ENCODE results near the gene UGT1A8. TPM values are rescaled to one million over a fixed set of nuclear protein-coding genes. Genes with fewer than 3 reads are reported as not detected.

The UGT1A8 gene
- total RNA-seq, 2 experiments from 2014 or later, result not detected

GRCh38 chr2:233674995-233675394, 57.6 kb downstream of the UGT1A8 start:
- CTCF ChIA-PET, result no interaction called here
- no peak overlapping the region for H3K4me3 Mint-ChIP-seq
- no peaks in the 10 kb centered on the region for H3K4me1 Mint-ChIP-seq (ENCODE audit: low read depth)
- no peak for DNase-seq
- intact Hi-C loops (cut with micrococcal nuclease), result no loop called here
- H3K27ac Mint-ChIP-seq, result no peak overlapping the region
- H3K27me3 Mint-ChIP-seq, result peaks cover 23% of the 10 kb centered on the region
- no peaks in the 10 kb centered on the region for H3K9me3 Mint-ChIP-seq
- POLR2A ChIA-PET, result no interaction called here
- H3K36me3 Mint-ChIP-seq, result no peaks in the 10 kb centered on the region

DNA sequence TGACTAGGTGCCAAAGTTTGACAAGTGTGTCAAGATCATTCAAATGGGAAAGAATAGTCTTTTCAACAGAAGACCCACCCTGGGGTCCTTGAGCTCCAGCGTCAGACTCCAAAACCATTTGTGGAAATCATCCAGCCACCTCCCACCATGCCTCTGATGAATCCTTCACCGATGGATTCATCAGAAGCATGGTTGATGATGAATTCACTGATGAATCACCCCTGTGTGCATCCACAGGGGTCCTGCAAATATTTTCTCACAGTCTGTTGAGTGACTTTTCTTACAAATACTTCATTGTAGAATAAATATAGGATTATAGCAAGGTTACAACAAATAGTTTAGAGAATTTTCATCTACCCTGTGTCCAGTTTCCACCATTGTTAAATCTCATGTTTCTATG, 58.6 kb downstream of the UGT1A8 start:
- DNase-seq, result no peak
- Mint-ChIP-seq H3K27ac (no peak overlapping the region), H3K27me3 (peaks cover 14% of the 10 kb centered on the region), H3K9me3 (no peaks in the 10 kb centered on the region), H3K36me3 (no peaks in the 10 kb centered on the region), H3K4me1 (ENCODE audit: low read depth) (no peaks in the 10 kb centered on the region), H3K4me3 (no peak overlapping the region)
- intact Hi-C loops (cut with micrococcal nuclease), result no loop called here
- ChIA-PET POLR2A (no interaction called here), CTCF (no interaction called here)

- Mint-ChIP-seq H3K27me3 (peaks cover 5% of the 10 kb centered on the region), H3K9me3 (no peaks in the 10 kb centered on the region), H3K36me3 (no peaks in the 10 kb centered on the region), H3K4me3 (no peak overlapping the region), H3K27ac (no peak overlapping the region), H3K4me1 (ENCODE audit: low read depth) (no peaks in the 10 kb centered on the region)
- ChIA-PET CTCF (no interaction called here), POLR2A (no interaction called here)
- no peak for DNase-seq
- intact Hi-C loops (cut with micrococcal nuclease), result no loop called here
Measured at GRCh38 chr2:233679196-233679595, 61.8 kb downstream of the UGT1A8 start.

DNA sequence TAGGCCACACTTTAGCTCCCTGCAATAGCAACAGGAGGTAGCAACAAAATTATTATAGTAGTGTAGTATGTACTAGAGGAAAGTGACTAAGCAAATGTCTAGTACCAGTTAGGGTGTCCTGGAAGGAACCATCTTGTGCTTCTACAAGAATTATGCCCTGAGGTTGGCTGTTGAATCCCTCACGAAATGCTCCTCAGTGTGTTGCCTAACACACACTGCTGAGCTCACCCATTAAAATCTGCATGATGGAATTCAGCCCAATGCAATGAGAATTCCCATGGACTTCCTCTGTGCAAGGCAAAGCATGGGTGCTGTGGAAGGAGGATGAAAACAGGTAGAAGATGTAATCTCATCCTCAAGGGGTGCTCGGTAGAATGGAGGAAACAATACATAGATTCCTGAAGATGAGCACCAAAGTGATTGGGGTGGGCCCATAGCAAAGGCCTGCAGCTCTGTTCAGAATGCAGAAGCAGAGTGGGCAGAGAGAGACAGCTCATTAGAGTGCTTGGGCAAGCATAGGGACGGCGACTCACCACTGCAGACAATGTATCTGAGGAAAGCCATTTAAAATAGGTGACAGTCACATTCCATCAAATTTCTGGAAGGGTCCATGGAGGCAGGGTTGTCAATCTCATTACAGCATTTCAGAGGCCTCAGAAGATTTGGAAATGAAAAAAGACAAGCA, 63.1 kb downstream of the UGT1A8 start:
- Mint-ChIP-seq H3K27ac (no peak overlapping the region), H3K4me3 (no peak overlapping the region), H3K4me1 (ENCODE audit: low read depth) (no peaks in the 10 kb centered on the region), H3K27me3 (peaks cover 5% of the 10 kb centered on the region), H3K9me3 (no peaks in the 10 kb centered on the region), H3K36me3 (no peaks in the 10 kb centered on the region)
- intact Hi-C loops (cut with micrococcal nuclease), result no loop called here
- DNase-seq, result no peak
- ChIA-PET CTCF (interaction anchor here (0.8 kb wide), 1 partner anchor 9 kb away, joined by 3 read pairs; the partner anchor contains the start of gene UGT1A9), POLR2A (no interaction called here)

DNA sequence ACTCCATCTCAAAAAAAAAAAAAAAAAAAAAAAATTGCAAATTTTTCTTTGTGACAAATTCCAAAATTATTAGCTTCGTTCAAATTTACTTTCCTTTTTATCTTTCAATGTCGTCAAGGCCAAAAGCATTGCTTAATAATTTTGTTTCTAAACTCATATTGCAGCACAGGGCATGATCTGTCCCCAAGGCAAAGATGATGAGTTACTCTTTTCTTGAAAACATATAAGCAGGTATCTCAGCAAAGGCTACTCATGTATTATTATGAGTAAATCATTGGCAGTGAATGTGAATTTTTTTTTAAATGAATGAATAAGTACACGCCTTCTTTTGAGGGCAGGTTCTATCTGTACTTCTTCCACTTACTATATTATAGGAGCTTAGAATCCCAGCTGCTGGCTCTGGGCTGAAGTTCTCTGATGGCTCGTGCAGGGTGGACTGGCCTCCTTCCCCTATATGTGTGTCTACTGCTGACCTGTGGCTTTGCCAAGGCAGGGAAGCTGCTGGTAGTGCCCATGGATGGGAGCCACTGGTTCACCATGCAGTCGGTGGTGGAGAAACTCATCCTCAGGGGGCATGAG, 64.2 kb downstream of the UGT1A8 start, which contains the start of gene UGT1A7:
Gene UGT1A7 (plus strand): TSS at position 381 of the 579 bp plus-strand sequence. CDS start 37 bp downstream, at position 418.
- Mint-ChIP-seq H3K27me3 (peaks cover 5% of the 10 kb centered on the region), H3K4me1 (ENCODE audit: low read depth) (no peaks in the 10 kb centered on the region), H3K9me3 (no peaks in the 10 kb centered on the region), H3K27ac (no peak within 1 kb of the TSS), H3K4me3 (no peak within 1 kb of the TSS), H3K36me3 (no peaks in the 10 kb centered on the region)
- intact Hi-C loops (cut with micrococcal nuclease), result no loop called here
- POLR2A ChIA-PET, result no interaction called here
- DNase-seq, result no peak
- CTCF ChIA-PET, result interaction anchor here (0.8 kb wide), 1 partner anchor 10 kb away, joined by 3 read pairs; the partner anchor contains the start of gene UGT1A9

DNA sequence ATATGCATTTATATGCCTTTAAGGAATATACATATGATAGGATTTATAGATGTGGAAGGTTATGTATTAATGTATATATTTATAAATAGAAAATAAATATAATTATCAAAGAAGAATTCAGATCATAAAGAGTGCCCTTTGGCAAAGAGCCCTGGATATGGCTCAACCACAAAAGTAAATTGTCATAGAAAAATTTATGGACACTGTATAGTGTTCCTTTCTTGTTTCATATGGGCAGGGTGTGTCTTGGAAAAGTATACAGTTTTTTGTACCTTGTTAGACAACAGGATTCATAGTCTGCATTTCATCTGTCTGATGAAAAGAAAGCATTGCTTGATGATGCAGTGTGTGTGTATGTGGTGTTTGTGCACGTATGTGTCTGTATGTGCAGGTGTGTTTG, 67.2 kb downstream of the UGT1A8 start:
- Mint-ChIP-seq H3K27ac (no peak overlapping the region), H3K27me3 (peaks cover 2% of the 10 kb centered on the region), H3K4me3 (no peak overlapping the region), H3K4me1 (ENCODE audit: low read depth) (no peaks in the 10 kb centered on the region), H3K9me3 (no peaks in the 10 kb centered on the region), H3K36me3 (no peaks in the 10 kb centered on the region)
- POLR2A ChIA-PET, result no interaction called here
- CTCF ChIA-PET, result no interaction called here
- intact Hi-C loops (cut with micrococcal nuclease), result no loop called here
- DNase-seq, result no peak

DNA sequence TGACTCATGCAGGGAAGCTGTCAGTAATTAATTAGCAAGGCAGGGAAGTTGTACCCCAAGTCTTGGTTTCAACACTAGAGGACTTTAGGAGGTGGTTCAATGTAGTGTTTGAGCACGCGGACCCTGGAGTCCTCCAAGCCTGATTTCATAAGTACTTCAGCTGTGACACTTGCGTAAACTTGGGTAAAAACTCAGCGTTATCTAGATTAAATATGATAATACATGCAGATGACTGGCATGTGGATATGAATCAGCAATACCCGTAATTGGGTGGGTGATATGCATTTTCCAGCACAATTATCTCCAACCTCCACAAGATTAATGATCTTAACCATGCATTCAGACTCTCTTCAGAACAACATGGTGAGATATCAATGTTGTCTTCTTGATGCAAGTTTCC, 69.5 kb downstream of the UGT1A8 start:
- H3K36me3 Mint-ChIP-seq, result no peaks in the 10 kb centered on the region
- H3K4me1 Mint-ChIP-seq (ENCODE audit: low read depth), result no peaks in the 10 kb centered on the region
- H3K9me3 Mint-ChIP-seq, result no peaks in the 10 kb centered on the region
- H3K4me3 Mint-ChIP-seq, result no peak overlapping the region
- intact Hi-C loops (cut with micrococcal nuclease), result no loop called here
- H3K27ac Mint-ChIP-seq, result no peak overlapping the region
- DNase-seq, result no peak
- ChIA-PET POLR2A (no interaction called here), CTCF (no interaction called here)
- H3K27me3 Mint-ChIP-seq, result peaks cover 2% of the 10 kb centered on the region

DNA sequence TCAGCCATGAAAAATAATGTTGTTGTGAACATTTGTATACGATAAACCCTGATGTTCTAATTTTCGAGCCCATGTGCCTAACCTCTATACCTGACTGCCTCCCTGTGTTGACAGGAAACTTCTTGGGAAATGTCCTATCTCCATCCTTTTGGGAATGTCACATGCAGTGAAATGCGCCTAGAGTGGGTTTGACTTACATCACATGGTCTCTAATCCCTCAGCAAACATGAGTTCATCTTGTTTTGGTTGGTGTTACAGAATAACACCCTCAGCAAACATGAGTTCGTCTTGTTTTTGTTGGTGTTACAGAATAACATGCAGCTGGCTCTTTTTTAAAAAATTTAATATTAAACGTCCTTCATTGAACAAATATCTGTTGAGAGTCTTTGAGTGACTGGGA, 70.9 kb downstream of the UGT1A8 start:
- CTCF ChIA-PET, result no interaction called here
- H3K36me3 Mint-ChIP-seq, result no peaks in the 10 kb centered on the region

DNA sequence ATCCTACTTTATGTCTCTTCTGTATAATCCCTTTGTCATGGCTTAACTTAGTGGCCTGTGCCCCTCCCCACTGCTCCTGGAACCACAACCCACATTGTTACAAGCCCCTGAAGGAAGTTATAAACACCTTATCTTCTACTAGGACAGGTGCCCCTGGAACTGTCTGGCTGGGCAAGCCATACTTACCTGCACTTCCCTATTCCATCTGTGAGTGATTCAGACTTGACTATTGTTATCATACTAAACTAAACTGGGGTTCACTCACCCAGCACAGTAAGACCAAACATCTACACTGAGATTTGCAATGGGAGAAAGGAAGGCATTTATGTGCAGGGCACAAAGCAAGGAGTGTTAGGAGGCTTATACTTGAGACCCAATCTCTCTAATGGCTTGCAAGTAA, 71.6 kb downstream of the UGT1A8 start:
- no peaks in the 10 kb centered on the region for H3K36me3 Mint-ChIP-seq
- ChIA-PET CTCF (no interaction called here), POLR2A (no interaction called here)
- no peaks in the 10 kb centered on the region for H3K4me1 Mint-ChIP-seq (ENCODE audit: low read depth)
- no peak overlapping the region for H3K27ac Mint-ChIP-seq
- H3K4me3 Mint-ChIP-seq, result no peak overlapping the region
- no peaks in the 10 kb centered on the region for H3K9me3 Mint-ChIP-seq
- intact Hi-C loops (cut with micrococcal nuclease), result no loop called here
- DNase-seq, result no peak
- peaks cover 2% of the 10 kb centered on the region for H3K27me3 Mint-ChIP-seq

More for the DNA sequence above, 70.9 kb downstream of the UGT1A8 start:
- no peak overlapping the region for H3K27ac Mint-ChIP-seq
- no peaks in the 10 kb centered on the region for H3K4me1 Mint-ChIP-seq (ENCODE audit: low read depth)
- no peaks in the 10 kb centered on the region for H3K9me3 Mint-ChIP-seq
- peaks cover 2% of the 10 kb centered on the region for H3K27me3 Mint-ChIP-seq
- no peak for DNase-seq
- POLR2A ChIA-PET, result no interaction called here
- intact Hi-C loops (cut with micrococcal nuclease), result no loop called here
- no peak overlapping the region for H3K4me3 Mint-ChIP-seq

- POLR2A ChIA-PET, result no interaction called here
Measured at GRCh38 chr2:233689501-233689900, 72.1 kb downstream of the UGT1A8 start.

DNA sequence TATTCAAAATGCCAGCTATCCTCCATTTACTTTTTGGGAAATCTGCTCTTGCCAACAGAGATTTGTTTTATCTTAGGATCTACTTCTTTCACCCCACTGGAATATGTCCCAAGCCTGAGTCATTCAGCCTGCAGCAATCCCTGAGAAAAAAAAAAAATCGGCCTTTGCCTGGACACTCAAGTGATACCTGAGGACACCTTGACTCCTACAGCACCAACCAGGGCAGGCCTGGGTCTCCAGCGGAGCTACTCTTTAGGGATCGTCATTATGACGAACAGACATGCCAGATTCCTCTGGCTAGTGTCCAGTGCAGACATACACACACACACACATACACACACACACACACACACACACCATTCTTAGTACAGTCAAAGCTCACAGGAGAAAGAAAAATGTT, 73.0 kb downstream of the UGT1A8 start:
- H3K27me3 Mint-ChIP-seq, result peaks cover 3% of the 10 kb centered on the region
- H3K4me3 Mint-ChIP-seq, result no peak overlapping the region
- no peaks in the 10 kb centered on the region for H3K36me3 Mint-ChIP-seq
- no peak for DNase-seq
- no peak overlapping the region for H3K27ac Mint-ChIP-seq
- intact Hi-C loops (cut with micrococcal nuclease), result no loop called here
- CTCF ChIA-PET, result no interaction called here
- H3K9me3 Mint-ChIP-seq, result no peaks in the 10 kb centered on the region
- H3K4me1 Mint-ChIP-seq (ENCODE audit: low read depth), result no peaks in the 10 kb centered on the region
- POLR2A ChIA-PET, result no interaction called here

More at GRCh38 chr2:233689501-233689900, 72.1 kb downstream of the UGT1A8 start:
- Mint-ChIP-seq H3K9me3 (no peaks in the 10 kb centered on the region), H3K4me3 (no peak overlapping the region), H3K27ac (no peak overlapping the region), H3K4me1 (ENCODE audit: low read depth) (no peaks in the 10 kb centered on the region), H3K27me3 (peaks cover 2% of the 10 kb centered on the region), H3K36me3 (no peaks in the 10 kb centered on the region)
- intact Hi-C loops (cut with micrococcal nuclease), result no loop called here
- CTCF ChIA-PET, result no interaction called here
- no peak for DNase-seq

DNA sequence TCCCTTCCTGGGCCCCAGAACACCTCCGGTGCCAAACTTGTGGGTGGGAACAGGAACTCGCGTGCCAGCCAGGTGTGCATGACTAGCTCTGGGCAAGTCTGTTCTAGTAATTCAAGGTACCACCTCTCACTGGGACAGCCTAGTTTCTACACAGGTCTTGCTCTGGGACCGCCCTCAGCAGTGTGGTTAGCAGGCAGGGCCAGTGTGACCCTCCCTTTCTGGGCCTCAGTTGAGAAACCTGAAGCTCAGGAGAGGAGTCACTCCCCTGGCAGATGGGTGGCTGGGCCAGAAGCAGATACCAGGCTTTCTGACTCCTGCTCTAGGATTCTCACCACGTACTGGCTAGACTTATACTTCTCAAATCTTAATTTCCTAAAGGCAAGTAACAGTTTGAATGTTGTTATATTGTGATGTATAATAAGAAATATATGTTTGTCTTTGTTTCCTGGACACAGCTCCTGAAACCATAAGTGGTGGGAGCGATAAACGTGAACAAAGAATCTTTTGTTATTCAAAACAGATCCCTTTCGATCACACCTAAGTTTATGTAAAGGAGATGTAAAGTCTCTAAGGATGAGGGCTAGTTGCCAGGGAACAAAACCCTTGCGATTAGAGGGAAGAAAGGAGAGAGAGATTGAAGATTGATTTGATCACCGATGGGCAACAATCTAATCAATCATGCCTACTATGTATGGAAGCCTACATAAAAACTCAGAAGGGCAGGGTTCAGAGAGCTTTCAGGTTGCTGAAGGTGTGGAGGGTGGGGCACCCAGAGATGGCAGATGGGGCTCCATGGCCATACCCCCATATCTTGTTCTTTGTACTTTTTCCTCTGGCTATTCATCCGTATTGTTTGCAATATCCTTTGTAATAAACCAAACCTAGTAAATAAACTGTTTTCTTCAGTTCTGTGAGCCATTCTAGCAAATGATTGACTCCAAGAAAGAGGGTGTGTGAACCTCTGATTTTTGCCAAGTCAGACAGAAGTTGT, 74.3 kb downstream of the UGT1A8 start:
- no peak overlapping the region for H3K4me3 Mint-ChIP-seq
- H3K27ac Mint-ChIP-seq, result no peak overlapping the region
- no peaks in the 10 kb centered on the region for H3K4me1 Mint-ChIP-seq (ENCODE audit: low read depth)
- POLR2A ChIA-PET, result no interaction called here
- H3K9me3 Mint-ChIP-seq, result no peaks in the 10 kb centered on the region
- H3K36me3 Mint-ChIP-seq, result no peaks in the 10 kb centered on the region
- no peak for DNase-seq
- peaks cover 4% of the 10 kb centered on the region for H3K27me3 Mint-ChIP-seq
- intact Hi-C loops (cut with micrococcal nuclease), result no loop called here
- CTCF ChIA-PET, result no interaction called here

All from activated CD4-positive, alpha-beta memory T cell treated with anti-CD3 and anti-CD28 coated beads for 36 hours (primary cell).